NOMO-1 (cell line): ENCODE measurements around the gene MADD.
A peak's percentile ranks its signal among the peaks of the same experiment; 100 is the strongest.

Experiments
- DNase-seq, 2 experiments: peaks; one replicate each; lab custom pipeline; 2025; ENCODE audit not compliant: unreplicated experiment in 2 of 2; lab: John Stamatoyannopoulos, UW

MADD gene

GRCh38 chr11:47269829-47270305 lies at the start of gene MADD:
Gene MADD, plus strand, starts transcription at chr11:47270133.
- peak; percentile 74 to 89 for DNase-seq

GRCh38 chr11:47220401-47220821 lies 49.5 kb upstream of the MADD start:
- no peak for DNase-seq

GRCh38 chr11:47222696-47223095 lies 47.2 kb upstream of the MADD start:
- DNase-seq: no peak

GRCh38 chr11:47225552-47226400 lies 44.2 kb upstream of the MADD start:
- no peak for DNase-seq

GRCh38 chr11:47229161-47229560 lies 40.8 kb upstream of the MADD start:
- no peak for DNase-seq

- no peak for DNase-seq
These were observed 36.9 kb upstream of the MADD start for GRCh38 chr11:47233051-47233450.

- peak in 1 of 2 experiments; percentile 7 for DNase-seq
These were observed 35.8 kb upstream of the MADD start for GRCh38 chr11:47233989-47234668.

GRCh38 chr11:47234669-47235100 lies 35.2 kb upstream of the MADD start:
- no peak for DNase-seq

- no peak for DNase-seq
These were observed 34.8 kb upstream of the MADD start for GRCh38 chr11:47235163-47235562.

- DNase-seq: no peak
These were observed 33.5 kb upstream of the MADD start for GRCh38 chr11:47236482-47236881.

- no peak for DNase-seq
These were observed 30.1 kb upstream of the MADD start for GRCh38 chr11:47239852-47240251.

- no peak for DNase-seq
These were observed 28.1 kb upstream of the MADD start for GRCh38 chr11:47241841-47242301.

- DNase-seq: no peak
These were observed 27.2 kb upstream of the MADD start for GRCh38 chr11:47242596-47243192.

GRCh38 chr11:47243454-47243853 lies 26.5 kb upstream of the MADD start:
- DNase-seq: no peak

- peak; percentile 45 to 60 for DNase-seq
These were observed 25.2 kb upstream of the MADD start for GRCh38 chr11:47244448-47245350.

GRCh38 chr11:47245611-47246357 lies 24.1 kb upstream of the MADD start:
- no peak for DNase-seq

- DNase-seq: no peak
These were observed 22.4 kb upstream of the MADD start for GRCh38 chr11:47247502-47247901.

GRCh38 chr11:47248304-47248663 lies 21.6 kb upstream of the MADD start:
- DNase-seq: peak in 1 of 2 experiments; percentile 42

GRCh38 chr11:47248664-47249377 lies 21.1 kb upstream of the MADD start, which contains the start of gene ACP2:
Gene ACP2, minus strand, starts transcription at chr11:47248814. Its CDS starts 25 bp downstream, at chr11:47248789.
- DNase-seq: peak; percentile 75 to 78
